IMR-90 (cell line): ENCODE measurements around the gene ZNF565.

Source experiments
- CTCF ChIP-seq: conservative IDR thresholded peaks from 2 replicates; pipeline ENCODE4 v1.5.1; 2012; ENCODE audit warnings: mild to moderate bottlenecking, low read depth, low read length, improper control_type of control experiment
- POLR2A ChIP-seq: IDR thresholded peaks from 2 replicates; pipeline ENCODE4 v1.6.1; 2012; ENCODE audit warnings: mild to moderate bottlenecking, low read depth, low read length
- RAD21 ChIP-seq: IDR thresholded peaks from 2 replicates; pipeline ENCODE4 v1.6.1; 2012; ENCODE audit warnings: low read length, improper control_type of control experiment

GRCh38 chr19:36236304-36236945 lies 22.0 kb upstream of the ZNF565 start:
- TF ChIP-seq CTCF (no peak), POLR2A (no peak), RAD21 (no peak)
